Measurements from ENCODE around the gene CDYL. TPM values are rescaled to one million over a fixed set of nuclear protein-coding genes. Genes with fewer than 3 reads are reported as not detected.

CDYL gene
- total RNA-seq, 1 experiment from 2014 or later = 60.8 TPM

GRCh38 chr6:4970739-4971395, 194.7 kb downstream of the CDYL start:
- BruUV-seq (replicated peaks) = no TSS peak
- Histone ChIP-seq H3K27me3 (ENCODE audit: insufficient read depth, low read depth) (no peaks in the 10 kb centered on the region), H4K20me1 (ENCODE audit: insufficient read depth) (no peaks in the 10 kb centered on the region), H3F3A (ENCODE audit: insufficient read depth, low read depth) (no peaks in the 10 kb centered on the region), H3K4me2 (no peak overlapping the region), H3K4me3 (no peak overlapping the region), H3K9me2 (ENCODE audit: insufficient read depth) (no peaks in the 10 kb centered on the region), H3K27ac (no peak overlapping the region), H3K36me3 (ENCODE audit: low read depth) (no peaks in the 10 kb centered on the region), H3K4me1 (replicated peaks; ENCODE audit: insufficient read depth) (no peaks in the 10 kb centered on the region), H3K79me2 (ENCODE audit: low read depth) (no peaks in the 10 kb centered on the region), H3K9me3 (ENCODE audit: insufficient read depth, low read depth) (no peaks in the 10 kb centered on the region), H2AFZ (no peak overlapping the region)
- DNase-seq = no peak
- intact Hi-C loops (cut with micrococcal nuclease; ENCODE audit: unreplicated experiment) = no loop called here
- no peak for TF ChIP-seq CTCF (conservative IDR thresholded peaks at IDR 0.05)
- no peak for TF ChIP-seq EZH2 (IDR thresholded peaks at IDR 0.05; ENCODE audit: low read depth)
- CTCF ChIA-PET = no interaction called here
- POLR2A ChIA-PET (ENCODE audit: unreplicated experiment) = no interaction called here

DNA sequence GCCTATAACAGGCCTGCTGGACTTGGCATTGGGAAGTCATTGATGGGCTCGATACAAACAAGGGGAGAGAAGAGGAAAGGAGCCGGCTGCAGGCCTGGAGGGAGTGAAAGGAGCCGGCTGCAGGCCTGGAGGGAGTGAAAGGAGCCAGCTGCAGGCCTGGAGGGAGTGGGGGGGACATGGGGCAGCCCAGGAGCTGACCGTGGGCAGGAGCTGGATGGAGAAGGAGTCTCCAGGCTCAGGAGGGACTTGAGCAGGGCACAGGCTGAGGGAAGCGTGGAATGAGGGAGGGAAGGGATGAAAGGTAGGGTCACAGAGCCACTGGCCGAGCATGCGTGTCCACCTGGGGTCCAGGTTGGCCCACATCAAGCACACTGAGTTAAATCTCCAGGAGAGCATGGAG, 195.6 kb downstream of the CDYL start:
- Histone ChIP-seq H3K4me3 (no peak overlapping the region), H4K20me1 (ENCODE audit: insufficient read depth) (no peaks in the 10 kb centered on the region), H2AFZ (no peak overlapping the region), H3K27me3 (ENCODE audit: insufficient read depth, low read depth) (no peaks in the 10 kb centered on the region), H3K4me2 (no peak overlapping the region), H3K9me3 (ENCODE audit: insufficient read depth, low read depth) (no peaks in the 10 kb centered on the region), H3K79me2 (ENCODE audit: low read depth) (no peaks in the 10 kb centered on the region), H3F3A (ENCODE audit: insufficient read depth, low read depth) (no peaks in the 10 kb centered on the region), H3K27ac (no peak overlapping the region), H3K9me2 (ENCODE audit: insufficient read depth) (no peaks in the 10 kb centered on the region), H3K4me1 (replicated peaks; ENCODE audit: insufficient read depth) (no peaks in the 10 kb centered on the region), H3K36me3 (ENCODE audit: low read depth) (no peaks in the 10 kb centered on the region)
- TF ChIP-seq EZH2 (IDR thresholded peaks at IDR 0.05; ENCODE audit: low read depth) (no peak), CTCF (conservative IDR thresholded peaks at IDR 0.05) (no peak)
- intact Hi-C loops (cut with micrococcal nuclease; ENCODE audit: unreplicated experiment) = no loop called here
- ChIA-PET POLR2A (ENCODE audit: unreplicated experiment) (no interaction called here), CTCF (no interaction called here)
- no peak for DNase-seq
- BruUV-seq (replicated peaks) = no TSS peak

GRCh38 chr6:4972438-4972837, 196.2 kb downstream of the CDYL start:
- Histone ChIP-seq H3K27ac (no peak overlapping the region), H3K36me3 (ENCODE audit: low read depth) (no peaks in the 10 kb centered on the region), H3F3A (ENCODE audit: insufficient read depth, low read depth) (no peaks in the 10 kb centered on the region), H3K4me1 (replicated peaks; ENCODE audit: insufficient read depth) (no peaks in the 10 kb centered on the region), H3K79me2 (ENCODE audit: low read depth) (no peaks in the 10 kb centered on the region), H3K4me3 (no peak overlapping the region), H3K9me3 (ENCODE audit: insufficient read depth, low read depth) (no peaks in the 10 kb centered on the region), H4K20me1 (ENCODE audit: insufficient read depth) (no peaks in the 10 kb centered on the region), H2AFZ (no peak overlapping the region), H3K27me3 (ENCODE audit: insufficient read depth, low read depth) (no peaks in the 10 kb centered on the region), H3K4me2 (no peak overlapping the region), H3K9me2 (ENCODE audit: insufficient read depth) (no peaks in the 10 kb centered on the region)
- ChIA-PET POLR2A (ENCODE audit: unreplicated experiment) (no interaction called here), CTCF (no interaction called here)
- intact Hi-C loops (cut with micrococcal nuclease; ENCODE audit: unreplicated experiment) = no loop called here
- BruUV-seq (replicated peaks) = no TSS peak
- DNase-seq = no peak
- TF ChIP-seq CTCF (conservative IDR thresholded peaks at IDR 0.05) (no peak), EZH2 (IDR thresholded peaks at IDR 0.05; ENCODE audit: low read depth) (no peak)

Measured in PC-9 (cell line).